ENCODE measurements around the gene BTN1A1. TPM values are rescaled to one million over a fixed set of nuclear protein-coding genes. Genes with fewer than 3 reads are reported as not detected.

Gene BTN1A1
- total and polyA plus RNA-seq, 9 of the 15 experiments (the other 6 are each of a cell fraction or from before 2014, with no cell fraction given): 0.01 to 0.15 (median 0.06) TPM; not detected in 4

- TF ChIP-seq AFF1 (IDR thresholded peaks at IDR 0.05; ENCODE audit: low read depth in 1 of 2, partially characterized antibody in 2 of 2) (peak in 1 of 2 experiments; percentile 86), RBM17 (IDR thresholded peaks at IDR 0.05; ENCODE audit: borderline replicate concordance, low read depth, low read length) (no peak), ETV5 (CRISPR knock-in tag; IDR thresholded peaks at IDR 0.05; ENCODE audit: low read depth) (no peak), THRAP3 (IDR thresholded peaks at IDR 0.05; ENCODE audit: borderline replicate concordance) (no peak), ZBED1 (IDR thresholded peaks at IDR 0.05) (no peak), POLR2H (tag; IDR thresholded peaks at IDR 0.05; ENCODE audit: low read depth) (peak; percentile 99), RBM25 (IDR thresholded peaks at IDR 0.05; ENCODE audit: low read depth, low read length, severe bottlenecking) (no peak), DMBX1 (CRISPR knock-in tag; IDR thresholded peaks at IDR 0.05; ENCODE audit: borderline replicate concordance) (no peak), MTA1 (IDR thresholded peaks at IDR 0.05; ENCODE audit: borderline replicate concordance) (peak; percentile 64; the same call in 1 of the 2 replicates), SLC30A9 (CRISPR knock-in tag; IDR thresholded peaks at IDR 0.05) (no peak), RBM15 (IDR thresholded peaks at IDR 0.05; ENCODE audit: insufficient read depth, low read length) (no peak), RFX1 (IDR thresholded peaks at IDR 0.05) (no peak), WHSC1 (IDR thresholded peaks at IDR 0.05; ENCODE audit: low read length) (no peak), FOXA3 (CRISPR knock-in tag; conservative IDR thresholded peaks at IDR 0.05 in 1 of 2, IDR thresholded peaks at IDR 0.05 in 1 of 2) (no peak), PHB2 (IDR thresholded peaks at IDR 0.05; ENCODE audit: low read depth) (no peak), ZNF695 (CRISPR knock-in tag; IDR thresholded peaks at IDR 0.05) (no peak), NCOR1 (IDR thresholded peaks at IDR 0.05) (no peak), ZBTB7A (IDR thresholded peaks at IDR 0.05; ENCODE audit: borderline replicate concordance, control insufficient read depth, low read depth, low read length) (0 out of 2 replicates have a peak, but pooled peaks have one; percentile 57)
- TF ChIP-seq, protein P1, sequence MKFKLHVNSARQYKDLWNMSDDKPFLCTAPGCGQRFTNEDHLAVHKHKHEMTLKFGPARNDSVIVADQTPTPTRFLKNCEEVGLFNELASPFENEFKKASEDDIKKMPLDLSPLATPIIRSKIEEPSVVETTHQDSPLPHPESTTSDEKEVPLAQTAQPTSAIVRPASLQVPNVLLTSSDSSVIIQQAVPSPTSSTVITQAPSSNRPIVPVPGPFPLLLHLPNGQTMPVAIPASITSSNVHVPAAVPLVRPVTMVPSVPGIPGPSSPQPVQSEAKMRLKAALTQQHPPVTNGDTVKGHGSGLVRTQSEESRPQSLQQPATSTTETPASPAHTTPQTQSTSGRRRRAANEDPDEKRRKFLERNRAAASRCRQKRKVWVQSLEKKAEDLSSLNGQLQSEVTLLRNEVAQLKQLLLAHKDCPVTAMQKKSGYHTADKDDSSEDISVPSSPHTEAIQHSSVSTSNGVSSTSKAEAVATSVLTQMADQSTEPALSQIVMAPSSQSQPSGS (CRISPR knock-in tag; IDR thresholded peaks at IDR 0.05): no peak
- TF ChIP-seq, protein P2, sequence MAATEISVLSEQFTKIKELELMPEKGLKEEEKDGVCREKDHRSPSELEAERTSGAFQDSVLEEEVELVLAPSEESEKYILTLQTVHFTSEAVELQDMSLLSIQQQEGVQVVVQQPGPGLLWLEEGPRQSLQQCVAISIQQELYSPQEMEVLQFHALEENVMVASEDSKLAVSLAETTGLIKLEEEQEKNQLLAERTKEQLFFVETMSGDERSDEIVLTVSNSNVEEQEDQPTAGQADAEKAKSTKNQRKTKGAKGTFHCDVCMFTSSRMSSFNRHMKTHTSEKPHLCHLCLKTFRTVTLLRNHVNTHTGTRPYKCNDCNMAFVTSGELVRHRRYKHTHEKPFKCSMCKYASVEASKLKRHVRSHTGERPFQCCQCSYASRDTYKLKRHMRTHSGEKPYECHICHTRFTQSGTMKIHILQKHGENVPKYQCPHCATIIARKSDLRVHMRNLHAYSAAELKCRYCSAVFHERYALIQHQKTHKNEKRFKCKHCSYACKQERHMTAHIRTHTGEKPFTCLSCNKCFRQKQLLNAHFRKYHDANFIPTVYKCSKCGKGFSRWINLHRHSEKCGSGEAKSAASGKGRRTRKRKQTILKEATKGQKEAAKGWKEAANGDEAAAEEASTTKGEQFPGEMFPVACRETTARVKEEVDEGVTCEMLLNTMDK (IDR thresholded peaks at IDR 0.05; ENCODE audit: borderline replicate concordance, insufficient read depth, low read depth, low read length, poor library complexity, severe bottlenecking): no peak
Measured at GRCh38 chr6:26556263-26557070, 56.4 kb downstream of the BTN1A1 start (continued).
